GM23248 (cell line): ENCODE results near the gene PIM3. TPM values are rescaled to one million over a fixed set of nuclear protein-coding genes. Genes with fewer than 3 reads are reported as not detected.

Experiments
- DNase-seq: peaks from one replicate; pipeline ENCODE4 v3.0.0-alpha.2; 2015
- H2AFZ ChIP-seq: fragments of 200-600 bp; sonication (generic); 2 replicates; pipeline ENCODE4 v1.6.1; 2016; ENCODE audit warnings: antibody characterized with exemption
- H3F3A ChIP-seq: fragments of 200-600 bp; sonication (generic); 2 replicates; pipeline ENCODE4 v1.6.1; 2016; ENCODE audit warnings: mild to moderate bottlenecking, antibody characterized with exemption, mixed run types; ENCODE audit not compliant: insufficient read depth
- H3K27ac ChIP-seq: fragments of 200-600 bp; sonication (generic); 2 replicates; pipeline ENCODE4 v1.5.1; 2016; ENCODE audit warnings: mild to moderate bottlenecking
- H3K27me3 ChIP-seq: fragments of 200-600 bp; sonication (generic); replicated peaks from 2 replicates; pipeline ENCODE4 v1.6.1; 2016; ENCODE audit warnings: mild to moderate bottlenecking; ENCODE audit not compliant: insufficient read depth
- H3K36me3 ChIP-seq: fragments of 200-600 bp; sonication (generic); 2 replicates; pipeline ENCODE4 v1.6.1; 2016; ENCODE audit warnings: low read depth, mild to moderate bottlenecking
- H3K4me1 ChIP-seq: fragments of 200-600 bp; sonication (generic); 2 replicates; pipeline ENCODE4 v1.6.1; 2016; ENCODE audit warnings: mild to moderate bottlenecking; ENCODE audit not compliant: insufficient read depth
- H3K4me2 ChIP-seq: fragments of 200-600 bp; sonication (generic); one replicate; pipeline ENCODE4 v1.6.1; 2016; ENCODE audit warnings: mild to moderate bottlenecking; ENCODE audit not compliant: unreplicated experiment
- H3K4me3 ChIP-seq: fragments of 200-600 bp; sonication (generic); 2 replicates; pipeline ENCODE4 v1.5.1; 2016; ENCODE audit warnings: mild to moderate bottlenecking
- H3K79me2 ChIP-seq: fragments of 200-600 bp; sonication (generic); 2 replicates; pipeline ENCODE4 v1.6.1; 2016; ENCODE audit warnings: mild to moderate bottlenecking; ENCODE audit not compliant: insufficient read depth
- H3K9ac ChIP-seq: fragments of 200-600 bp; sonication (generic); 2 replicates; pipeline ENCODE4 v1.6.1; 2016; ENCODE audit warnings: mild to moderate bottlenecking
- H3K9me2 ChIP-seq: fragments of 200-600 bp; sonication (generic); 2 replicates; pipeline ENCODE4 v1.6.1; 2016; ENCODE audit warnings: mixed run types, mild to moderate bottlenecking, moderate library complexity; ENCODE audit not compliant: insufficient read depth
- H3K9me3 ChIP-seq: fragments of 200-600 bp; sonication (generic); one replicate; pipeline ENCODE4 v1.6.1; 2017; ENCODE audit warnings: low read depth
- H4K20me1 ChIP-seq: fragments of 200-600 bp; sonication (generic); 2 replicates; pipeline ENCODE4 v1.6.0; 2016; ENCODE audit not compliant: insufficient read depth
- EZH2 ChIP-seq: fragments of 200-600 bp; sonication (generic); IDR thresholded peaks from 2 replicates; pipeline ENCODE4 v1.6.1; 2018; ENCODE audit warnings: antibody characterized with exemption, mild to moderate bottlenecking; ENCODE audit not compliant: insufficient read depth, poor library complexity, severe bottlenecking
- EZH2phosphoT487 ChIP-seq: fragments of 200-600 bp; sonication (generic); IDR thresholded peaks from 2 replicates; pipeline ENCODE4 v1.6.1; 2018; ENCODE audit warnings: antibody characterized with exemption, moderate library complexity, mild to moderate bottlenecking, low read depth; ENCODE audit not compliant: insufficient read depth
- WGBS, 2 experiments: methylation state at CpG; one replicate each; pipeline ENCODE4 v1.1.6; 2015 to 2017; ENCODE audit warnings: low lambda C conversion rate in 2 of 2, low coverage in 1 of 2; ENCODE audit errors: missing lambda C conversion rate in 2 of 2; 5-methylcytosine and 5-hydroxymethylcytosine counted together
- in situ Hi-C: fragments of 300-500 bp; cut with MboI; formaldehyde crosslinking; loops from 2 replicates; pipeline ENCODE4 v1.15.0; 2020
- polyA plus RNA-seq: library from polyadenylated mRNA; unstranded; fragments of >200 nt; fragmentation: Nextera tagmentation; extraction: Ambion mirVana; gene quantifications from 2 replicates; pipeline ENCODE4 v1.2.1, GENCODE V29; 2016
- total RNA-seq: library from RNA; depleted of rRNA; stranded (reverse); fragments of >200 nt; shearing (Covaris generic); gene quantifications from 2 replicates; pipeline ENCODE4 v1.2.3, GENCODE V29; 2014

Gene PIM3
- total and polyA plus RNA-seq, 2 experiments from 2014 or later, result 10.8 to 16.2 TPM

GRCh38 chr22:49953027-49953679, 7.4 kb upstream of the PIM3 start:
- in situ Hi-C loops, result no loop called here
- H2AFZ ChIP-seq, result no peak overlapping the region
- no peak for DNase-seq

GRCh38 chr22:49953680-49954344, 6.8 kb upstream of the PIM3 start:
- no peak overlapping the region for H3K9ac ChIP-seq
- H3K4me1 ChIP-seq, result peaks cover 11% of the 10 kb centered on the region
- no peaks in the 10 kb centered on the region for H3K9me2 ChIP-seq
- no peak overlapping the region for H3K27ac ChIP-seq
- no peaks in the 10 kb centered on the region for H3F3A ChIP-seq
- H3K4me2 ChIP-seq, result no peak overlapping the region
- H3K4me3 ChIP-seq, result no peak overlapping the region
- no peak for DNase-seq
- H3K9me3 ChIP-seq, result no peaks in the 10 kb centered on the region
- no peaks in the 10 kb centered on the region for H3K79me2 ChIP-seq
- H3K36me3 ChIP-seq, result no peaks in the 10 kb centered on the region
- H4K20me1 ChIP-seq, result no peaks in the 10 kb centered on the region
- 84 to 90% methylated on average over 17 to 18 of the region's 18 CpGs for WGBS, 2 experiments
- TF ChIP-seq EZH2phosphoT487 (no peak), EZH2 (no peak)
- in situ Hi-C loops, result no loop called here
- no peaks in the 10 kb centered on the region for H3K27me3 ChIP-seq
- no peak overlapping the region for H2AFZ ChIP-seq

More at GRCh38 chr22:49953027-49953679, 7.4 kb upstream of the PIM3 start:
- Histone ChIP-seq H3K9ac (no peak overlapping the region), H3K27ac (no peak overlapping the region), H3K9me2 (no peaks in the 10 kb centered on the region), H3K4me2 (no peak overlapping the region), H3K4me3 (no peak overlapping the region), H4K20me1 (no peaks in the 10 kb centered on the region), H3K4me1 (peaks cover 11% of the 10 kb centered on the region), H3K36me3 (no peaks in the 10 kb centered on the region), H3F3A (no peaks in the 10 kb centered on the region), H3K79me2 (no peaks in the 10 kb centered on the region), H3K9me3 (no peaks in the 10 kb centered on the region), H3K27me3 (no peaks in the 10 kb centered on the region)
- TF ChIP-seq EZH2phosphoT487, result no peak
- TF ChIP-seq EZH2, result no peak
- WGBS, 2 experiments, result 80 to 90% methylated on average over 16 to 19 of the region's 20 CpGs

GRCh38 chr22:49954354-49954753, 6.2 kb upstream of the PIM3 start:
- peaks cover 11% of the 10 kb centered on the region for H3K4me1 ChIP-seq
- H3K9ac ChIP-seq, result no peak overlapping the region
- no peaks in the 10 kb centered on the region for H4K20me1 ChIP-seq
- H3K4me2 ChIP-seq, result no peak overlapping the region
- no peak overlapping the region for H2AFZ ChIP-seq
- no peaks in the 10 kb centered on the region for H3K9me3 ChIP-seq
- H3K27me3 ChIP-seq, result no peaks in the 10 kb centered on the region
- H3K27ac ChIP-seq, result no peak overlapping the region
- H3K79me2 ChIP-seq, result no peaks in the 10 kb centered on the region
- 87 to 93% methylated on average over 7 to 8 of the region's 8 CpGs for WGBS, 2 experiments
- in situ Hi-C loops, result no loop called here
- H3F3A ChIP-seq, result no peaks in the 10 kb centered on the region
- no peak for TF ChIP-seq EZH2phosphoT487
- no peak for TF ChIP-seq EZH2
- H3K4me3 ChIP-seq, result no peak overlapping the region
- no peaks in the 10 kb centered on the region for H3K9me2 ChIP-seq
- no peak for DNase-seq
- no peaks in the 10 kb centered on the region for H3K36me3 ChIP-seq

GRCh38 chr22:49954991-49955580, 5.5 kb upstream of the PIM3 start:
- WGBS, 2 experiments, result 70 to 78% methylated on average over 14 to 15 of the region's 15 CpGs
- H3K79me2 ChIP-seq, result no peaks in the 10 kb centered on the region
- no peak overlapping the region for H3K4me2 ChIP-seq
- no peaks in the 10 kb centered on the region for H3K36me3 ChIP-seq
- H3K4me1 ChIP-seq, result peaks cover 11% of the 10 kb centered on the region
- no peaks in the 10 kb centered on the region for H4K20me1 ChIP-seq
- no peak overlapping the region for H3K27ac ChIP-seq
- no peaks in the 10 kb centered on the region for H3F3A ChIP-seq
- in situ Hi-C loops, result no loop called here
- TF ChIP-seq EZH2 (no peak), EZH2phosphoT487 (no peak)
- no peak overlapping the region for H3K4me3 ChIP-seq
- H2AFZ ChIP-seq, result no peak overlapping the region
- no peaks in the 10 kb centered on the region for H3K9me2 ChIP-seq
- DNase-seq, result no peak
- no peaks in the 10 kb centered on the region for H3K9me3 ChIP-seq
- H3K9ac ChIP-seq, result no peak overlapping the region
- H3K27me3 ChIP-seq, result no peaks in the 10 kb centered on the region
